HG02759 (cell line): ENCODE data around the gene AADACL4.
"Not testable (repeated sequence)": the region's sequence is repeated elsewhere in the genome, so short reads cannot be mapped to it uniquely, and the experiment has no call there.

Source experiments
- ATAC-seq: cut with Tn5 transposase; IDR thresholded peaks from one replicate; pipeline ENCODE4 v1.9.1; 2021; ENCODE audit warnings: mild to moderate bottlenecking, moderate library complexity; ENCODE audit not compliant: unreplicated experiment

Gene AADACL4

DNA sequence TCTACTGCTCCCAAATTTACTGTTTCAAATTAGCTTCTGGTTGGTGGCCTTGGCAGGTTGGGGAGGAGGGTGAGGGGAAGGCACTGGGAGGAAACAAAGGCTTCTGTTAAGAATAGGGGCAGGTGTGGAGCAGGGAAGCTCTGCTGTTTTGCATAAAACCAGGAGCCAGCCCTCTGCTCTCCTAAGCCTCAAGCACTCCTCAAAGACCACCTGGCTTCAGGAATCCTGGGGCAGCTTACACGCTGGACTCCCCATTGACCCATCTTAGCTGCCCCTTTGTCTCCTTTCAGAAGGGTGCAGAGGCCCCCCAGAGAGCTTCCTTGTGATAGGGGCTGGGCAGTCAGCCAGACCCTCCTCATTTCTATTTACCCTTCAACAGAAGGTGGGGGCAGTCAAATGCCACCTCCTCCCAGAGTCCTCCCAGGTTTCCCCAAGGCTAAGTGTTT lies 14.4 kb upstream of the AADACL4 start:
- ATAC-seq: no peak

DNA sequence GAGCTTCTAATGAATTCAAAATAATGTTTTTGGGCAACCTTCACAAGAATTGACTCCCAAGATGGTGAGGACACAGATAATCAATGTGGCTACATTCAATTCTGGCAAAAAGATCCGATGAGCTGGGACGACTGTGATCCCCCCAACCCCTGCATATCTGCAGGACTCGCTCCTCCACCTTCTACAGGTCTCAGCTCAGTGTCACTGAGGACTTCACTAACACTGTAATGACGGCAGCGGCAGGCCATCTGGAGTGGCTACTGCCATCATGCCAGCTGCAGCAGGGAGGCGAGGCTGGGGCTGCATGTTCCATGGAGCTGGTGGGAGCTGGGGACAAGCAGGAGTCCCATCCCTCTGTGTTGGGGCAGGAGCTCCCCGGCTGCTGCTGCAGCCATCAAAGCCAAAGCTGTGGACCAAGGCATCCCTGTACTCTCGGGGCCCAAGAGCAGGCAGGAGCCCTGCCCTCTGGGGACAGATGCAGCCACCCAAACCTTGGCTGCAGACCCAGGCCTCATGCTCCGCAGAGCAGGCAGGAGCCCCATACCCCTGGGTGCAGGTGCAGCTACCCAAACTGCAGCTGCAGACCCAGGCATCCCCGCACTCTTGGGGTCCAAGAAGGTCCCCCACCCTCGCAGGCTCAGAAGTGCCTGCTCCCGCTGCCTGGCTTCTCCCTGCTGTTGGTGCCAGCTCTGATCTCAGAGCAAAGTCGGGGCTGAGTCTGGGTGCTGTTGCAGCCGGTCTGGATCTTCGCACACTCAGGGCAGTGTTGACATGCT lies 13.7 kb upstream of the AADACL4 start:
- no peak for ATAC-seq

DNA sequence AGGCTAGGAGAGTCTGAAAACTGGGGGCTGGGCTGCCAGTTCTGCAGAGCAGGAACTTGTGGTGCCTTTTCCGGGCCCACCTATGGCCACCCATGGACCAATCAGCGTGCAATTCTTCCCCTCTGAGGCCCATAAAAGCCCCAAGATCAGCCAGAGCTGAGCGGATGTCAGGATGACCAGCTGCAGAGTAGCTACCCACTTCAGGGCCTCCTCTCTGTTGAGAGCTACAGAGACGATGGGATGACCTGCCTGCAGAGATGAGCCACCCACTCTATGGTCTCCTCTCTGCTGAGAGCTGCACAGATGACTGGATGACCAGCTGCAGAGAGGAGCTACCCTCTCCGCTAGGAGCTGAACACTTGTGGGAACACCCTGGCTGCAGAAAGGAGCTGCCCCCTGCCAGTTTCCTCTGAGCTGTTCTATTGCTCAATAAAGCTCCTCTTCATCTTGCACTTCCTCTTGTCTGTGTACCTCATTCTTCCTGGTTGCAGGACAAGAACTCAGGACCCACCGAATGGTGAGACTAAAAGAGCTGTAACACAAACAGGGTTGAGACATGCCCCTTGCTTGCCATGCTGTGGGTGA lies 12.8 kb upstream of the AADACL4 start:
- no peak for ATAC-seq

DNA sequence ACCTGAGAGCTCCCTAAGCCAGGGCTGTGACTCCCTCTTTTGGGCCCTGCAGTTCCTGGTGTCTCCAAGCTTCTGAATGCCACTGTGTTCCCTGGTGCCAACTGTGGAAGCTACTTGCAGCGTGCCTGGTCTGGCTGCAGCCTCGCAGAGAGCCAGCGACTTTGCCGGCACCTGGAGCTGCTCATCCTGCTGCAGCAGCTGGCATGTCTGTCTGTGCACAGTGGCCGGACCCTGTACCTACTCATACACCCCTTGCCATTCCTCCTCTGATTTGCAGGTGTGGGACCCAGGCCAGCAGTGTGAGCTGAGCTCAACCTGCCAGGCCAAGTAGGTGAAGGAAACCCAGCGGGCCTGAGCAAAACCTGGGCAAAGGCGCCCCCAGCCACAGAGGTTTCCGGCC lies 12.3 kb upstream of the AADACL4 start:
- no peak for ATAC-seq

DNA sequence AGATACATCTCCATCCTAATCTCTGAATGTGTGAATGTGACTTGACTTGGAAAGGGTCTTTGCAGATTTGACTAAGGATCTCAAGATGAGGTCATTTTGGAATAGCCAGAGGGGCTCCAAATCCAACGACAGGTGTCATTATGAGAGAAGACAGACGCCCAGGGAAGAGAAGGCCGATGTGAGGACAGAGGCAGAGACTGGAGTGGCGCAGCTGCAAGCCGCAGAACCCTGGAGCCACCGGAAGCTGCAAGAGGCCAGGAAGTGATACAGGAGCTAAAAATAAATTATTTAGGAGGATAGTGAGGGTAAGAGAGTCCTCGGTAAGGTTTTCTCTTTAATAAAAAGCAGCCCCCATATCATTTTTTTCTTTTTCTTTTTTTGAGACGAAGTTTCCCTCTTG lies 9.7 kb upstream of the AADACL4 start:
- no peak for ATAC-seq

DNA sequence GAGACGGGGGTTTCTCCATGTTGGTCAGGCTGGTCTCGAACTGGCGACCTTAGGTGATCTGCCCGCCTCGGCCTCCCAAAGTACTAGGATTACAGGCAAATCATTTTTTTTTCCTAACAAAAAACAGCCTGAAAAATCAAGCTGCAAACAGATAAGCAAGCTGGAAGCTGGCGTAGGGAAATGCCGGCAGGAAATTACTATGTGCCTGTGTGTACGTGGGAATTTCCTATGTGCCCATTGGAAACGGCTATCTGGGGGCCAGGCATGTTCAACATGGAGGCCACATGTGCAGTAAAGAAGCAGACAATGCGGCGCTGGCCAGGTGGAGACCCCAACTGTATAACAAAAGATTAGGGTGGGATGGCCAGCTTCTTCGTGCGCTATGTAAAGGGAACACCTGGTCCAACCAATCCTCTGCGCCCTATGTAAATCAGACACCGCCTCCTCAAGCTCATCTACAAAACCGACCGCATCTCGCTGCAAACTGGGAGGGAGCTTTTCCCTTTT lies 9.1 kb upstream of the AADACL4 start:
- ATAC-seq: no peak

DNA sequence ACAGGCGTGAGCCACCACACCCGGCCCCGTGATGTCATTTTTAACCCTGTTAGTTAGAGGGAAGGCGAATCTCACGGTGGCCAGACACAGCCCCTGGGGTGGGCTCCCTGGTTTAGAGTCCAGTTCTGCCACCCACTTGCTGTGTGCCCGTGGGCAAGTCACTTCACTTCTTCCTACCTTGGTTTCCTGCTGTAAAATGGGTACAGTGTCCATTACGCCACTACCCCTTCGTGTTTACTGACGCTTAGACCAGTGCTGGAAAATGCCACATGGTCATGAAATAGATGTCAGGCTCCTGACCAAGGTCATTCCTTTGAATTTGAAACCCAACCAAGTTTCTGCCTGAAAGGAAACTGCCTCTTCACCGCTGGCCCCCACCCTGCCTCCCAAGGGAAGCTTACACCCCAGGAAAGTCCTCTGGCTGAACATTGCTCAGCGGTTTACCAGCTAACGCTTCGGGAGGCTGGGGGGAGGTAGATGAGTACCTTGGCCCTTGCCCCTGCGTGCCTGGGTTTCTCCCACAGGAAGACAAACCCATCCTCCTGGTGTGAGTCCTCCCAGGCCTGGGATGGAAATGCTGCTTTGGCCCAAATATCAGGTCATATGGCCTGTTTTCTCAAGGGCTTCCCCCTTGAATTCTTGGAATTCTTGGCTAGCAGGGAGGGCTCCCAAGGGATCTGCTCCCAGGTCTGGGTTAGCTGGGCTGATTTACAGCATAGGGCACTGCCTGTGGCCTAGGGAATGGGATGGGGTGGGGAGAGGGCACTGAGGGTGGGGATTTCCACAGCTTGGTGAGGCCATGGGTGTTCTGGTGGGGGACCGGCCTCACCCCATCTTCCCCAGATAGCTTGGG lies 7.6 kb upstream of the AADACL4 start:
- no peak for ATAC-seq

DNA sequence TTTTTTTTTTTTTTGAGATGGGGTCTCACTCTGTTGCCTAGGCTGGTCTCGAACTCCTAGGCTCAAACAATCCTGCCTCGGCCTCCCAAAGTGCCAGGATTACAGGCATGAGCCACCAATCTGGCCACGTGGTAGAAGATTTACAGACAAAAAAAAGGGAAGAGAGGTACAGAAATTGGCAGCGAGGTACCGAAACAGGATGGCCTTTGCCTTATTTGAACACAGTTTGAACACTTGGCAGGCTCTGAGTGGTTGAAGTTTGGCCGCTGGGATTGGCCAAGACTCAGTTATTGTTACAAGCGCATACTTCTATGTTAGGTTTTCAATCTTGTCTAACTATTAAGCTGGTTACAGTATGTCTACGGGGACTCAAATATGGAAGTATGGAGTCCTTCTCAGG lies 6.2 kb upstream of the AADACL4 start:
- no peak for ATAC-seq

DNA sequence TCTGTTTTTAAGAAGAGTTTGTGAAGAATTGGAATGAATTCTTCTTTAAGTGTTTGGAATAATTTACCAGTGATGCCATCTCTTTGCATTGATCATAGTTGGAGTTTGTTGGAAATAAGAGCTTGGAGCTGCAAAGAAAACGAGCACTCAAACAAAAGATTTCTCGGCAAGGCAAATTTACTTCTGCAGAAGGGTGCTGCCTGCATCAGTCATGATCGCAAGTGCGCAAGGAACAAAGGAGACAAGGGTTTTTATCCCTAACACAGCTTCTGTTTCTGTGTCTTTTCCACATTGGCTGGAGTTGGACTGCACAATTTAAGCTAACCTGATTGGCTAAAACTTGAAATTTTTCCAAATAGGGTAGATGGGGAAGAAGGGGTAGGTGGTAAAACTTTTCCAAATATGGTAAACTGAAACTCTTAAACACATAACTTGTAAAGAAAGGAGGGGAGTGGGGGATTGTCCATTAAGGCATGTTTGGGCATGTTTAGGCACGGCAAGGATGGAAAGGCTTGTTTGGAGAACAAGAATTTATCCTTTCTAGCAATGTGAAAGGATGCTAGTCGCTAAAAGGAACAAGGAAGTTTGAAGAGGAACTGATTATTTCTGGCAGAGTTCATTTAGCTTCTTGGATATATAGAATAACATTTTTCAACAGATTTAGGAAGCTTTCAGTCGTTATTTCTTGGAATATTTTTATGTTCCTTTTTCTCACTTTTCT lies 3.5 kb upstream of the AADACL4 start:
- ATAC-seq: no peak

DNA sequence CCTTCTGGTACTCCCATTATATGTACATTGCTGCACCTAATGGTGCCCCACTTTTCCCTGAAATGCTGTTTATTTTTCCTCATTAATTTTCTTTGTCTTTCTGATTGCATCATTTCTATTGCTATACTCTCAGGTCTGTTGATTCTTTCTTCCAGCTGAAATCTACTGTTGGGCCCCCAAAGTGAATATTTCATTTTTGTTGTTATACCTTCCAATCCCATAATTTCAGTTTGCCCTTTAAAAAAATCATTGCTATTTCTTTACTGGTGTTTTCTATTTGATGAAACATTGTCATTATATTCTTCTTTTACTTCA lies 3.0 kb upstream of the AADACL4 start:
- no peak for ATAC-seq

DNA sequence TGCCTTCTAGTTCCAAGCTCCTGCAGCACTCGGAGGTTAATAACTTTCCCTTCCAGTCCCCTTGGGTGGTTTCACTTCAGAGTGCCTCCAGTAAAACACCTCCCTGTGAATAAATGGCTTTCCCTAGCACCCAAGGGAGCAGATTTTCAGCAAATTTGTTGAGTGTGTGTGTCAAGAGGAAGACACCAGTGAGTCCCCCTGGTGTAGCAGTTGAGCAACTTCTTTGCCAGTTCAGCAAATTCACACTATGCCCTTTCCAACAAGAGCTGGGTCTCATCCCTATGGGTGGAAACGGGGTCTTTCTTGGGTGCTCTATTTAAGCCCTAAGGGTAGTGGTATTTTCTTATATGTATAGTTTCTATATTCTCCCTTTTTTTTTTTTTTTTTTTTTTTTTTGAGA lies 806 bp upstream of the AADACL4 start:
- no peak for ATAC-seq

DNA sequence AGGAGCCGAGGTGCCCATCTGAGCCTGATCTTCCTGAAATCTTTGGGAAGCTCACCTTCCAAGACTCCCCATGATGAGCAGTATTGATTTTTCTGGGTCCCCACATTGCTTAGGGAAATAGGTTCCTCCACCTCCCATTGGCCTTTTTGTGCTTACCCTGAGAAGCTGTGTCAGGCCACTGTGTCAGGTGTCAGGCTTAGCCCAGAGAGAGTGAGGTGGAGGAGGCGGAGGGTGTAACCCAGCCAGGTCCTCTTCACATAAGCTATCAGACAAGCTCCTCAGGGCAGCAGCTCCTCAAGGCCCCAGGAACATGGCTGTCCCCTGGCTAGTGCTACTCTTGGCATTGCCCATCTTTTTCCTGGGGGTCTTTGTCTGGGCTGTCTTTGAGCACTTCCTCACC lies 352 bp downstream of the AADACL4 start:
- ATAC-seq: no peak

DNA sequence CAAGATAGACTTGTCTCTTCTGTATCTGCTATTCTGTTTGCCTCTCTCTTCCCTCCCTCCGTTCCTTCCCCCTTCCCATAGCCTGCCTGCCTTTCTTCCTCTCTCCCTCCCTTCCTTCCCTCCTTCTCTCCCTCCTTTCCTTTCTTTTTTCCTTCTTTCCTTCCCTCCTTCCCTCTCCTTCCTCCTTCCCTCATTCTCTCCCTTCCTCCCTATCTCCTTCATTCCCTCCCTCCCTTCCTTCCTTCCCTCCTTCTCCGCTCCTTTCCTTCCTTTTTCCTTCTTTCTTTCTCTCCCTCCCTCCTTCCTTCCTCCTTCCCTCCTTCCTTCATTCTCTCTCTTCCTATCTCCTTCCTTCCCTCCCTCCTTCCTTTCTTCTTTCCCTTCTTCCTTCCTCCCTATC lies 944 bp downstream of the AADACL4 start:
- no peak for ATAC-seq

DNA sequence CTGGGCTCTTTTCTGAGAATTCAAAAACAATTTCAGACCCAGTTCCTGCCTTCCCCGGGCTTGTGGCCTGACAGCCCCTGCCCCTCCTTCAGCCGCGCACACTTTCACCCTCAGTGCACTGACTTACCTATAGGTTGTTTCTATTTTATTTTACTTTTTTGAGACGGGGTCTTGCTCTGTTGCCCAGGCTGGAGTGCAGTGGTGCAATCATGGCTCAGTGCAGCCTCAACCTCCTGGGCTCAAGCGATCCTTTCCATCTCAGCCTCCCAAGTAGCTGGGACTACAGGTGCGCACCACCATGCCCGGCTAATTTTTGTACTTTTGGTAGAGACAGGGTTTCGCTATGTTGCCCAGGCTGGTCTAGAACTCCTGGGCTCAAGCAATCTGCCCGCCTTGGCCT lies 1.5 kb downstream of the AADACL4 start:
- ATAC-seq: not testable (repeated sequence)

DNA sequence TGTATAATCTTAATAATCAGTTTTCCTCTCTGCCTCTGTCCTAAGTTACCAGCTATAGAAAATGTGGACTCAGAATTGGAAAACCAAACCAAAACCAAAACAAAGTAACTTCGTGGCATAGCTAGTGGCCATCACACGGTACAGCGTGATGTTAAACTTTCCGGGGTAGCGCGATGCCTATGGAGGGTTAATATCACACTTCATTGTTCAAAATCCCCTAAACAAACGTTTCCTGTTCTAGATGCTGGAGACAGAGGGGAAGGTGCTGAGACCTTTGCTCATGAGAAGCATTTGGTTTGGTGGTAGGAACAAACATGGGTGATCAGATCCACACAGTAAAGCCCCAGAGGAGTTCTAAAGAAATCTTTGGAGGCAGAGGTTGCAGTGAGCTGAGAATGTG lies 4.9 kb downstream of the AADACL4 start:
- no peak for ATAC-seq

DNA sequence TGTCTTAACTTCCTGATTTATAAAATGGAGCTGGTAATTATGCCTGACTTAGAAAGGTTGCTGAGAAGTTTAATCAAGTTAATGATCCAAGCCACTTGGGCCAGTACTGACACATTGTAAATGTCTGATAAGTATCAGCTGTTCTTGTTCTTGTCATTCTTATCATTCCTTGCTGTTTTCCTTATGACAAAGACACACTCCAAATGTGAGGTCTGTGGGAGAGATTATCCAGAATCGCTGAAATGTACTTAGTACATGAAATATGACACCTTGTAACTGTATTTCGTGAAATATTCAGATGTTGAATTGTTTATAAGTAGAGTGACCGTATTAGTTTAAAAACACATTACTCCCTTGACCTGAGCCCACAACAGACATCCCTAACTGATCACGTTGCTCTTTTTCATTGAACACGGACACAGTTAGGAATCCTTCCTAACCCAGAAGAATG lies 6.1 kb downstream of the AADACL4 start:
- ATAC-seq: no peak

DNA sequence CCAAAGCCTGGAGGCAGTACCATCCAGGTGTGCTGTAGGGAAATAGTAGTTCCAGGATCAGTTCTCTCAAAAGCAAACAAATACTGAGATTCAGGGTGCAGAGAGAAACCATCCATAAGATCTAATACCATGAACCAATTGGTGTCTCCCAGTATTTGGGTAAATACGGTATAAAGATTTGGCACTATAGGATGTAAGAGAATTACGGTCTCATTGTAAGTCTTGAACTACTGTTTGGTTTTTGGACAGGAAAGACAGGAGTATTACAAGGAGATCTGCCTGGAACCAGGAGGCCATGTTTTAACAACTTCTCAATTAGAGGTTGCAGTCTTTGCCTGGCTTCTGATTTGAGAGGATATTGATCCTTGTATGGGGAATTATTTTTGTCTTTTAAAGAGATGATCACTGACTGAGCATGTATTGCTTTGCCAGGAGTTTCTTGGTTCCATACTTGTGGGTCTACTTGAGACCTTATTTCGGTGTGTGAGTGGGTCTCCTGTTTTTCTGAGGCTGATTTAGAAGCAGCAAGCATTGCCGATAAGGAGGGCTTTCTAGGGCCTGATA lies 10.2 kb downstream of the AADACL4 start:
- ATAC-seq: no peak

DNA sequence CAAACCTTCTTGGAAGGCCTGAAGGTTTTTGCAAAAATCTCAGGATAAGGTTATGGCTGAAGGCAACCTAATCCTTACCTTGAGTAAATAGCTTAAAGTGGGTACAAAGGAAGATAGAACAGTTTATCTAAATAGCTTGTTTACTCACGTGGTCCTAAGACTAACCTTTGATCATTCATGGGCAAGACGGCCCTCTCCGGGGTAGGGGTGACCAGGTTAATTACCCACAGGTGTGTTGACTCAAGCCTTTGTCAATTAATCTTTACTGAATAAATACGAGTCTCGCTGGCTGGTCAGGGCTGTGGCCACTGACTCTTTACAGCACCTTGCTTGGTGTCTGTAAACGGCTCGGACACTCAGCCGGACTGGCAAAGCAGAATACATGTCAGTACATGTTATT lies 10.8 kb downstream of the AADACL4 start:
- ATAC-seq: no peak

DNA sequence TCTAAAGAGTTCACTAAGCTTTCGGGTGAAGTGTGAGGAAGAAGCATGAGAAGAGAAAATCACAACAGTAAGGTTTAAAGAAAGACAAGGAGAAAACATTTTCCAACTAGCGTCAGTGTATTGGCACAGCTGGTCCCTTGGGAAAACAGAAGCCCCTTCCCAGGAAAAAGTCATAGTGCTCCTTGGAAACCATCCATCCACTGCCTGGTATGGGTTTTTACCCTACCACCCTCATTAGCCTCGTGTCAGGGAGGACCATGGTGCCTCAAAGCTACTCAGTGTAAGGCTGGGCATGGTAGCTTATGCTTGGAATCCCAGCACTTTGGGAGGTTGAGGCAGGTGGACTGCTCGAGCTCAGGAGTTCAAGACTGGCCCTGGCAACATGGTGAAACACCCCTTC lies 12.7 kb downstream of the AADACL4 start:
- no peak for ATAC-seq

DNA sequence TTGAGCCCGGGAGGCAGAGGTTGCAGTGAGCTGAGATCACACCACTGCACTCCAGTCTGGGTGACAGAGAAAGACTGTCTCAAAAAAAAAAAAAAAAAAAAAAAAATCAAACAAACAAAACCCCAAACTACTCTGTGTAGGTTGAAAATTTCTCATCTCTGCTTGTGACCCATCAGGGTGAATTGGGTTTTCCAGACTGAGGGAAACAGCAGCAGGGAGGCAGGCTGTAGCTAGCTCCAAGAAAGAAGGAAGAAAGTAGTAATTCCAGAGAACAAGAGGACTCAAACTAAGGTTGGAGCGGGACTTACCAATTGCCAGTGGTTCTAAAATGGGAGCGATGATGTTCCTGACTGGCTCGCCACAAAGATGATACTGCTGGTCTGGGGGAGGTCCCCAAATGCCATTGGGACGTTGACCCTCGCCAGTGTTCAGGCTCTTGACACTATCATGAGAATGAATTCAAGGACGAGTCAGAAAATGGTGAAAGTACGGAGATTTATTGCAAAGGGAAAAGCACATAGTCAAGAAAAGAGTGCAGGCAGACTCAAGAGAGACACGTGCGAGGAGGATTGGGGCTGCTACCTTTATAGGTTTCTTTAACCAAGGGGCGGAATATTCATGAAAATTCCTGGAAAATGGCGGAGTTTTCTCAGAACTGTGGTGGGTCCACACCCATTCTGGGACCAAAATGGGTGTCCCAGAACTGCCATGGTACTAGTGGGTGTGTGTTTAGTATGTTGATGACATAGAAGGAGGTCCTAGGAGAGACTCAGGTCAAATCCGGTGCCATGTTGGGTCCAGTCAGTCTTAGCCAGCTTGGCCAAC lies 13.4 kb downstream of the AADACL4 start:
- ATAC-seq: no peak
